Erythroblast (primary cell): ENCODE data around the gene CFAP70.

Experiments used
- GATA1 ChIP-seq: IDR thresholded peaks from 2 replicates; pipeline ENCODE4 v1.6.1; 2011; ENCODE audit warnings: low read depth, mild to moderate bottlenecking, control low read depth, low read length, moderate library complexity
- POLR2A ChIP-seq: IDR thresholded peaks from 2 replicates; pipeline ENCODE4 v1.6.1; 2011; ENCODE audit warnings: mild to moderate bottlenecking, low read length

DNA sequence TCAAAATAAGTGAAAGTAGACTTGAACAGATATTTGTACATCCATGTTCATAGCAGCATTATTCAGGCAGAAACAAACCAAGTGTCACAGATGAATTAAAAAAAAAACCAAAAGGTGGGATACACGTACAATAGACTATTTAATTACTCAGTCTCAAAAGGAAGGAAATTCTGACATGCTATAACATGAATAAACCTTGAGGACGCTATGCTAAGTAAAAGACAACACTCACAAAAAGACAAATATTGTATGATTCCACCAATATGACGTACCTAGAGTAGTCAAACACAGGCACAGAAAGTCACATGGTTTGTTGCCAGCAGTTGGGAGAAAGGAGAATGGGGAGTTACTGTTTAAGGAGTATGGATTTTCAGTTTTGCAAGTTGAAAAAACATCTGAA is 18.0 kb upstream of the CFAP70 start:
- TF ChIP-seq POLR2A, result no peak
- TF ChIP-seq GATA1, result no peak
